Neural progenitor cell (in vitro differentiated cells): ENCODE results near the gene LARGE1.

Experiments
- CTCF ChIP-seq: fragments of 200-600 bp; sonication (generic); IDR thresholded peaks from 2 replicates; pipeline ENCODE4 v1.5.1; 2017; ENCODE audit warnings: antibody characterized with exemption, mild to moderate bottlenecking
- EZH2 ChIP-seq: fragments of 200-600 bp; sonication (generic); IDR thresholded peaks from 2 replicates; pipeline ENCODE4 v1.6.1; 2017; ENCODE audit warnings: antibody characterized with exemption, mild to moderate bottlenecking, moderate library complexity
- EZH2phosphoT487 ChIP-seq: fragments of 200-600 bp; sonication (generic); IDR thresholded peaks from 2 replicates; pipeline ENCODE4 v1.6.1; 2017; ENCODE audit warnings: antibody characterized with exemption

- no peak for TF ChIP-seq CTCF
- no peak for TF ChIP-seq EZH2phosphoT487
- TF ChIP-seq EZH2, result no peak
These were observed 569.3 kb downstream of the LARGE1 start for GRCh38 chr22:33350961-33351360.
